SK-N-SH (cell line): Measurements from ENCODE around the gene CCR9. TPM values are rescaled to one million over a fixed set of nuclear protein-coding genes. Genes with fewer than 3 reads are reported as not detected.

Experiments
- CTCF ChIA-PET: fragments of 300-600, 350-600 bp; formaldehyde crosslinking; extraction: SDS; loops from one replicate; lab custom pipeline; 2021; lab: Yijun Ruan, JAX
- POLR2A ChIA-PET: fragments of 350-600 bp; sonication (Branson Sonifier 250); formaldehyde crosslinking; extraction: SDS; loops from one replicate; lab custom pipeline; 2020; ENCODE audit warnings: antibody characterized with exemption, inconsistent platforms; lab: Yijun Ruan, JAX
- DNase-seq: peaks from one replicate; pipeline ENCODE4 v3.0.0; 2012
- H2AFZ ChIP-seq: fragments of 200-600 bp; sonication (generic); 2 replicates; pipeline ENCODE4 v1.8.1; 2016; ENCODE audit warnings: antibody characterized with exemption, mild to moderate bottlenecking, low read depth
- H3F3A ChIP-seq: fragments of 200-600 bp; sonication (generic); replicated peaks from 2 replicates; pipeline ENCODE3; 2016; ENCODE audit warnings: antibody characterized with exemption, mild to moderate bottlenecking; ENCODE audit not compliant: insufficient read depth
- H3K27ac ChIP-seq, 2 experiments: fragments of 200-500 bp in 1 of 2; fragments of 200-600 bp in 1 of 2; sonication (Bioruptor generic) in 1 of 2; sonication (generic), shearing (Covaris generic) in 1 of 2; 2 replicates each; pipeline versions ENCODE4 v1.5.1 to v1.6.1; 2014 to 2016; ENCODE audit warnings: low read depth in 2 of 2, inconsistent platforms in 1 of 2, low read length in 1 of 2, mild to moderate bottlenecking in 1 of 2, mixed read lengths in 1 of 2
- H3K27me3 ChIP-seq: fragments of 200-600 bp; sonication (generic), shearing (Covaris generic); 2 replicates; pipeline ENCODE4 v1.6.1; 2016; ENCODE audit warnings: mixed run types; ENCODE audit not compliant: insufficient read depth
- H3K36me3 ChIP-seq, 2 experiments: fragments of 200-500 bp in 1 of 2; fragments of 200-600 bp in 1 of 2; sonication (Bioruptor generic) in 1 of 2; sonication (generic) in 1 of 2; replicated peaks in 1 of 2; 2 replicates each; pipeline versions ENCODE3 to v1.5.1; 2014 to 2016; ENCODE audit warnings: low read length in 1 of 2, mild to moderate bottlenecking in 1 of 2; ENCODE audit not compliant: insufficient read depth in 2 of 2, control insufficient read depth in 1 of 2
- H3K4me1 ChIP-seq, 2 experiments: fragments of 200-500 bp in 1 of 2; fragments of 200-600 bp in 1 of 2; sonication (Bioruptor generic) in 1 of 2; sonication (generic), shearing (Covaris generic) in 1 of 2; 2 replicates each; pipeline versions ENCODE4 v1.5.1 to v1.6.1; 2014 to 2016; ENCODE audit warnings: low read depth in 1 of 2, low read length in 1 of 2, mixed run types in 1 of 2; ENCODE audit not compliant: insufficient read depth in 2 of 2, control insufficient read depth in 1 of 2
- H3K4me2 ChIP-seq: fragments of 200-600 bp; sonication (generic), shearing (Covaris generic); 2 replicates; pipeline ENCODE4 v1.6.1; 2017; ENCODE audit warnings: mixed run types
- H3K4me3 ChIP-seq, 2 experiments: fragments of 200-500 bp in 1 of 2; fragments of 200-600 bp in 1 of 2; sonication (Bioruptor generic) in 1 of 2; sonication (generic), shearing (Covaris generic) in 1 of 2; 2 replicates each; pipeline versions ENCODE4 v1.5.1 to v1.8.1; 2014 to 2016; ENCODE audit warnings: low read depth in 2 of 2, inconsistent platforms in 1 of 2, low read length in 1 of 2, mild to moderate bottlenecking in 1 of 2, mixed read lengths in 1 of 2, moderate library complexity in 1 of 2
- H3K79me2 ChIP-seq: fragments of 200-600 bp; sonication (generic); 2 replicates; pipeline ENCODE4 v1.8.1; 2017; ENCODE audit warnings: mild to moderate bottlenecking; ENCODE audit not compliant: insufficient read depth
- H3K9ac ChIP-seq: fragments of 200-600 bp; sonication (generic); 2 replicates; pipeline ENCODE4 v1.6.1; 2017; ENCODE audit warnings: mixed run types
- H3K9me2 ChIP-seq: fragments of 200-600 bp; sonication (generic); 2 replicates; pipeline ENCODE4 v1.6.1; 2017; ENCODE audit warnings: mixed run types
- H3K9me3 ChIP-seq: fragments of 200-600 bp; sonication (generic); 2 replicates; pipeline ENCODE4 v1.6.1; 2017; ENCODE audit warnings: mixed run types, mild to moderate bottlenecking, moderate library complexity
- H4K20me1 ChIP-seq: fragments of 200-600 bp; sonication (generic); 2 replicates; pipeline ENCODE4 v1.6.1; 2017; ENCODE audit warnings: mild to moderate bottlenecking, mixed run types; ENCODE audit not compliant: insufficient read depth
- CHD2 ChIP-seq: fragments of 150-350 bp; IDR thresholded peaks from 2 replicates; pipeline ENCODE4 v1.6.1; 2018; ENCODE audit warnings: low read length; ENCODE audit not compliant: partially characterized antibody
- EP300 ChIP-seq, 2 experiments: IDR thresholded peaks; 2 replicates each; pipeline versions ENCODE4 v1.4.0 to v1.6.1; 2012; ENCODE audit warnings: borderline replicate concordance in 1 of 2, low read depth in 1 of 2, low read length in 1 of 2
- FOXJ3 ChIP-seq: sonication (generic); formaldehyde crosslinking; IDR thresholded peaks from 2 replicates; pipeline ENCODE4 v1.5.1; 2020; ENCODE audit warnings: mild to moderate bottlenecking, missing genetic modification reagents
- FOXM1 ChIP-seq: IDR thresholded peaks from 2 replicates; pipeline ENCODE4 v1.4.0; 2012; ENCODE audit warnings: low read depth, mild to moderate bottlenecking
- GATA2 ChIP-seq: sonication (generic); formaldehyde crosslinking; IDR thresholded peaks from 2 replicates; pipeline ENCODE4 v1.5.0; 2020; ENCODE audit warnings: mild to moderate bottlenecking, missing genetic modification reagents
- IRF3 ChIP-seq: fragments of 150-350 bp; IDR thresholded peaks from 2 replicates; pipeline ENCODE4 v1.6.1; 2016; ENCODE audit warnings: mild to moderate bottlenecking, low read depth, low read length
- JUND ChIP-seq: IDR thresholded peaks from 2 replicates; pipeline ENCODE4 v1.4.0; 2012
- MEF2A ChIP-seq: IDR thresholded peaks from 2 replicates; pipeline ENCODE4 v1.4.0; 2012; ENCODE audit warnings: low read depth, borderline replicate concordance
- NFIC ChIP-seq: IDR thresholded peaks from 2 replicates; pipeline ENCODE4 v1.4.0; 2012; ENCODE audit warnings: borderline replicate concordance
- NRF1 ChIP-seq: IDR thresholded peaks from 2 replicates; pipeline ENCODE4 v1.6.1; 2012; ENCODE audit warnings: low read depth, mild to moderate bottlenecking, low read length
- PBX3 ChIP-seq: IDR thresholded peaks from 2 replicates; pipeline ENCODE4; 2012
- RFX5 ChIP-seq: IDR thresholded peaks from 2 replicates; pipeline ENCODE4 v1.6.1; 2012; ENCODE audit warnings: mild to moderate bottlenecking, improper control_type of control experiment, low read length
- RXRA ChIP-seq: IDR thresholded peaks from 2 replicates; pipeline ENCODE4 v1.4.0; 2012; ENCODE audit warnings: low read depth, mild to moderate bottlenecking, borderline replicate concordance
- SIN3A ChIP-seq: IDR thresholded peaks from 2 replicates; pipeline ENCODE4 v1.6.1; 2012; ENCODE audit warnings: low read depth, mild to moderate bottlenecking, low read length, moderate library complexity, borderline replicate concordance
- TAF1 ChIP-seq: IDR thresholded peaks from 2 replicates; pipeline ENCODE4 v1.6.1; 2012; ENCODE audit warnings: low read depth, mild to moderate bottlenecking, low read length, moderate library complexity, borderline replicate concordance
- TCF12 ChIP-seq: IDR thresholded peaks from 2 replicates; pipeline ENCODE4 v1.4.0; 2012
- TEAD4 ChIP-seq: IDR thresholded peaks from 2 replicates; pipeline ENCODE4 v1.4.0; 2012; ENCODE audit warnings: mild to moderate bottlenecking, borderline replicate concordance; ENCODE audit not compliant: insufficient read depth
- USF1 ChIP-seq: IDR thresholded peaks from 2 replicates; pipeline ENCODE4 v1.4.0; 2012; ENCODE audit warnings: low read depth, borderline replicate concordance
- ZBTB33 ChIP-seq: IDR thresholded peaks from 2 replicates; pipeline ENCODE4 v1.4.0; 2012; ENCODE audit warnings: low read depth, borderline replicate concordance
- WGBS: methylation state at CpG from one replicate; pipeline ENCODE4 v1.1.6; 2017; ENCODE audit warnings: low lambda C conversion rate; 5-methylcytosine and 5-hydroxymethylcytosine counted together
- polyA plus RNA-seq, 3 experiments: library from polyadenylated mRNA; depleted of rRNA; stranded (reverse); fragments of >200 nt; gene quantifications; 2 replicates each; pipeline ENCODE4 v1.2.3, GENCODE V29; 2012

Gene CCR9
- polyA plus RNA-seq, 1 of the 3 experiments (the other 2 are of a cell fraction), result not detected

GRCh38 chr3:45936261-45936660 lies 49.9 kb downstream of the CCR9 start:
- H3K9ac ChIP-seq, result no peak overlapping the region
- H3K27ac ChIP-seq, result no peak overlapping the region
- no peaks in the 10 kb centered on the region for H4K20me1 ChIP-seq
- DNase-seq, result no peak
- H3K36me3 ChIP-seq, result peaks cover 30 to 45% of the 10 kb centered on the region in 2 experiments
- no peak overlapping the region for H3K4me3 ChIP-seq
- no peaks in the 10 kb centered on the region for H3F3A ChIP-seq
- H2AFZ ChIP-seq, result no peak overlapping the region
- H3K9me3 ChIP-seq, result no peaks in the 10 kb centered on the region
- CTCF ChIA-PET, result interaction anchor here (1.4 to 13.6 kb wide), 3 partner anchors 31 to 280 kb away, joined by 3 to 280 read pairs (median 23); no protein-coding TSS in a partner anchor
- H3K4me2 ChIP-seq, result no peak overlapping the region
- 88% methylated on average over 7 of the region's 9 CpGs for WGBS
- H3K9me2 ChIP-seq, result no peaks in the 10 kb centered on the region
- no peaks in the 10 kb centered on the region for H3K27me3 ChIP-seq
- no peaks in the 10 kb centered on the region for H3K79me2 ChIP-seq
- POLR2A ChIA-PET, result no interaction called here
- H3K4me1 ChIP-seq, result peaks cover 0 to 5% of the 10 kb centered on the region in 2 experiments; a peak in 1 of 4 replicates
- TF ChIP-seq GATA2 (CRISPR knock-in tag), result no peak
- no peak for TF ChIP-seq ZBTB33
- no peak for TF ChIP-seq USF1
- TF ChIP-seq JUND, result no peak
- TF ChIP-seq PBX3, result no peak
- no peak for TF ChIP-seq TEAD4
- no peak for TF ChIP-seq NRF1
- no peak for TF ChIP-seq MEF2A
- TF ChIP-seq, all 33 proteins: peak for 0

GRCh38 chr3:45937206-45938042 lies 51.1 kb downstream of the CCR9 start:
- WGBS, result 85% methylated on average over 8 of the region's 8 CpGs
- TF ChIP-seq FOXM1 (no peak), EP300 (IDR thresholded peaks at IDR 0.05; ENCODE audit: borderline replicate concordance in 1 of 2, low read depth in 1 of 2, low read length in 1 of 2) (no peak), RXRA (no peak), TAF1 (no peak), SIN3A (no peak), JUND (no peak), TEAD4 (no peak), NFIC (no peak), FOXJ3 (CRISPR knock-in tag) (no peak), ZBTB33 (no peak), RFX5 (no peak), IRF3 (no peak), TCF12 (no peak), CHD2 (no peak)
- TF ChIP-seq, all 33 proteins: peak for 0
- no peaks in the 10 kb centered on the region for H4K20me1 ChIP-seq

More at GRCh38 chr3:45937206-45938042, 51.1 kb downstream of the CCR9 start:
- Histone ChIP-seq H3K4me3 (no peak overlapping the region), H3K9ac (no peak overlapping the region), H3K36me3 (peaks cover 28 to 43% of the 10 kb centered on the region in 2 experiments), H3K9me2 (no peaks in the 10 kb centered on the region), H3K79me2 (no peaks in the 10 kb centered on the region), H2AFZ (no peak overlapping the region), H3K27me3 (no peaks in the 10 kb centered on the region), H3F3A (no peaks in the 10 kb centered on the region), H3K27ac (no peak overlapping the region), H3K4me2 (no peak overlapping the region), H3K9me3 (no peaks in the 10 kb centered on the region), H3K4me1 (peaks cover 0 to 10% of the 10 kb centered on the region in 2 experiments; a peak in 1 of 4 replicates)
- no peak for DNase-seq
- POLR2A ChIA-PET, result no interaction called here
- CTCF ChIA-PET, result interaction anchor here (0.8 to 13.6 kb wide), 10 partner anchors 9 to 346 kb away, joined by 3 to 280 read pairs (median 5); no protein-coding TSS in a partner anchor
